ENCODE measurements around the gene OR6C65.

DNA sequence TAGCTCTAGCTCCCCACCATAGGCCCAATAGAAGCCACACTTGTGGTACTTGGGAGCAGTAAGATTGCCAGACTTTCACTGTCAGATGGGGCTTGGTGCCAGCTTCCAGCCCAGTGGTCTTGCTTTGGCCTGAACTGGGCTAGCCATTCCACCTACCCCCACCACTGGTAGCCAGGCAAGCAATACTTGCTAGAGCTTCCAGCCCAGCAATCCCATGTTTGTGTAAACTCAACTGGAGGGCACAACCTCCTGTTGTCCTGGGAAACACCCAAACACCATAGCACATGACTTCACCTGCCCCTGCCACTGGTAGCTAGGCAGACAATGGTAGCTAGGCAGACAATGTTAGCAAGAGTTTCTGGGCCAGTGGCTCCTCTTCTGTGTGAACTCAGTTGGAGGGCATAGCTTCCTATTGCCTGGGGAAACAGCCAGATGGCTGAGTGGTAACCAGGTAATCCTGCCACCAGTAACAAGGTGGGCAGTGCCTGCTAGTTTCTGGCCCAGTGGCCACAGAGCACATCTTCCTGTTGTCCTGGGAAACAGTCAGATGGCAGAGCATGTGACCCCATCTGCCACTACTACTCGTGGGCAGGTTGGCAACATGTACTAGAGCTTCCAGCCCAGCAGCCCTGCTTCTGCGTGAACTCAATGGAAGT is 20.1 kb downstream of the OR6C65 start:
- TF ChIP-seq, protein P1, sequence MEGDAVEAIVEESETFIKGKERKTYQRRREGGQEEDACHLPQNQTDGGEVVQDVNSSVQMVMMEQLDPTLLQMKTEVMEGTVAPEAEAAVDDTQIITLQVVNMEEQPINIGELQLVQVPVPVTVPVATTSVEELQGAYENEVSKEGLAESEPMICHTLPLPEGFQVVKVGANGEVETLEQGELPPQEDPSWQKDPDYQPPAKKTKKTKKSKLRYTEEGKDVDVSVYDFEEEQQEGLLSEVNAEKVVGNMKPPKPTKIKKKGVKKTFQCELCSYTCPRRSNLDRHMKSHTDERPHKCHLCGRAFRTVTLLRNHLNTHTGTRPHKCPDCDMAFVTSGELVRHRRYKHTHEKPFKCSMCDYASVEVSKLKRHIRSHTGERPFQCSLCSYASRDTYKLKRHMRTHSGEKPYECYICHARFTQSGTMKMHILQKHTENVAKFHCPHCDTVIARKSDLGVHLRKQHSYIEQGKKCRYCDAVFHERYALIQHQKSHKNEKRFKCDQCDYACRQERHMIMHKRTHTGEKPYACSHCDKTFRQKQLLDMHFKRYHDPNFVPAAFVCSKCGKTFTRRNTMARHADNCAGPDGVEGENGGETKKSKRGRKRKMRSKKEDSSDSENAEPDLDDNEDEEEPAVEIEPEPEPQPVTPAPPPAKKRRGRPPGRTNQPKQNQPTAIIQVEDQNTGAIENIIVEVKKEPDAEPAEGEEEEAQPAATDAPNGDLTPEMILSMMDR (IDR thresholded peaks at IDR 0.05; ENCODE audit: borderline replicate concordance, extremely low read depth, low read length, poor library complexity, severe bottlenecking) = no peak
- TF ChIP-seq EZH2 (IDR thresholded peaks at IDR 0.05; ENCODE audit: borderline replicate concordance, low read depth, low read length, severe bottlenecking) = no peak
